ENCODE measurements around the gene COX8A. TPM values are rescaled to one million over a fixed set of nuclear protein-coding genes. Genes with fewer than 3 reads are reported as not detected.

Gene COX8A
- total and polyA plus RNA-seq, 2 of the 8 experiments (the other 6 are each of a cell fraction or from before 2014, with no cell fraction given), result 365 to 1,720 TPM

GRCh38 chr11:63986156-63986931 lies 11.9 kb downstream of the COX8A start, which contains the start of gene OTUB1:
Gene OTUB1 (plus strand): TSS chr11:63986438. CDS start chr11:63986457, 19 bp downstream.
- Histone ChIP-seq H3K27ac (ENCODE audit: low read depth, low read length) (peak within 1 kb of the TSS; percentile 96), H4K8ac (ENCODE audit: extremely low read depth, insufficient read depth, low read length) (peak within 1 kb of the TSS; percentile 100), H3K4me1 (replicated peaks in 1 of 4; ENCODE audit: control insufficient read depth in 3 of 4, insufficient read depth in 4 of 4, low read length in 3 of 4) (peaks cover 0 to 16% (median 9%) of the 10 kb centered on the region in 4 experiments; a peak in 6 of 7 replicates), H2BK15ac (ENCODE audit: low read length) (peak within 1 kb of the TSS; percentile 29; the same call in 1 of the 2 replicates), H3K79me2 (ENCODE audit: control insufficient read depth in 1 of 2, insufficient read depth in 2 of 2, low read length in 2 of 2) (peaks cover 5 to 32% of the 10 kb centered on the region in 2 experiments), H2BK120ac (replicated peaks; ENCODE audit: low read depth, low read length) (peak within 1 kb of the TSS; percentile 24), H2BK12ac (ENCODE audit: low read depth, low read length) (0 out of 2 replicates have a peak within 1 kb of the TSS, but pooled peaks have one; percentile 80), H3K9me3 (ENCODE audit: insufficient read depth in 2 of 2, low read depth in 1 of 2, low read length in 1 of 2) (no peaks in the 10 kb centered on the region), H3K4me2 (ENCODE audit: insufficient read depth in 1 of 2, low read depth in 2 of 2, low read length in 2 of 2) (peak within 1 kb of the TSS; percentile 72 to 82), H3K23ac (ENCODE audit: insufficient read length) (no peak within 1 kb of the TSS), H3K36me3 (ENCODE audit: control insufficient read depth in 2 of 4, insufficient read depth in 4 of 4, low read length in 3 of 4) (peaks cover 5 to 18% (median 11%) of the 10 kb centered on the region in 4 experiments; a peak in 6 of 8 replicates), H2AK5ac (ENCODE audit: low read depth, low read length) (0 out of 2 replicates have a peak within 1 kb of the TSS, but pooled peaks have one; percentile 39), H4K5ac (ENCODE audit: insufficient read length, low read depth, low read length) (peak within 1 kb of the TSS; percentile 95), H3K23me2 (ENCODE audit: low read depth, low read length) (peaks cover 10% of the 10 kb centered on the region; the same call in 1 of the 2 replicates), H3K79me1 (ENCODE audit: low read depth, low read length) (peaks cover 23% of the 10 kb centered on the region), H3K27me3 (replicated peaks in 1 of 4; ENCODE audit: control insufficient read depth in 3 of 4, extremely low read depth in 1 of 4, insufficient read depth in 3 of 4, low read length in 3 of 4) (no peaks in the 10 kb centered on the region), H3K14ac (ENCODE audit: insufficient read length) (no peak within 1 kb of the TSS), H3K4me3 (ENCODE audit: extremely low read depth in 1 of 4, insufficient read depth in 2 of 4, low read depth in 3 of 4, low read length in 4 of 4) (peak within 1 kb of the TSS; percentile 63 to 86 (median 70)), H4K91ac (replicated peaks; ENCODE audit: insufficient read length, low read length) (peak within 1 kb of the TSS; percentile 96), H4K20me1 (replicated peaks in 1 of 2; ENCODE audit: control insufficient read depth in 1 of 2, insufficient read depth in 2 of 2, low read length in 2 of 2) (peaks cover 5 to 18% of the 10 kb centered on the region in 2 experiments), H3K9ac (replicated peaks in 1 of 4; ENCODE audit: extremely low read depth in 1 of 4, low read depth in 3 of 4, low read length in 3 of 4) (peak within 1 kb of the TSS; percentile 75 to 97 (median 89)), H3K18ac (ENCODE audit: extremely low read depth, low read length) (peak within 1 kb of the TSS; percentile 99), H2BK20ac (ENCODE audit: low read length) (no peak within 1 kb of the TSS), H3K4ac (replicated peaks; ENCODE audit: insufficient read length, low read depth, low read length) (peak within 1 kb of the TSS; percentile 97), H2AFZ (ENCODE audit: low read length) (0 out of 2 replicates have a peak within 1 kb of the TSS, but pooled peaks have one; percentile 7), H3K56ac (replicated peaks; ENCODE audit: insufficient read length, low read depth, low read length) (peak within 1 kb of the TSS; percentile 94), H2BK5ac (ENCODE audit: low read depth, low read length) (peak within 1 kb of the TSS; percentile 99)
- 2% methylated on average over 43 of the region's 63 CpGs; no CpG with 5 or more reads in 1 of the 2 experiments for WGBS, 2 experiments (ENCODE audit: extremely low coverage in 1 of 2, insufficient coverage in 1 of 2, insufficient read length in 1 of 2, insufficient replicate concordance in 2 of 2, low coverage in 1 of 2, low lambda C conversion rate in 2 of 2, missing lambda C conversion rate in 1 of 2)
- ChIA-PET CTCF (ENCODE audit: partially characterized antibody) (no interaction called here), POLR2A (ENCODE audit: partially characterized antibody) (interaction anchor here (0.6 to 3.2 kb wide), 13 partner anchors 8 to 304 kb away, joined by 3 to 24 read pairs (median 3); partner anchors contain the start of genes COX8A and MARK2)
- FAIRE-seq (peak; percentile 24), DNase-seq (ENCODE audit: low read depth in 1 of 2, low spot score in 2 of 2) (peak; percentile 92 to 96)
- TF ChIP-seq PHF8 (conservative IDR thresholded peaks at IDR 0.05; ENCODE audit: low read depth, low read length), result peak; percentile 99
- TF ChIP-seq TEAD4 (IDR thresholded peaks at IDR 0.05; ENCODE audit: low read depth, low read length), result no peak
- peak; percentile 94 to 97 for TF ChIP-seq POLR2A (IDR thresholded peaks at IDR 0.05; ENCODE audit: control extremely low read depth in 1 of 2, low read depth in 2 of 2, low read length in 2 of 2)
- TF ChIP-seq SP2 (IDR thresholded peaks at IDR 0.05; ENCODE audit: low read length), result no peak
- peak; percentile 96 for TF ChIP-seq YY1 (IDR thresholded peaks at IDR 0.05; ENCODE audit: low read depth, low read length)
- no peak for TF ChIP-seq BCL11A (IDR thresholded peaks at IDR 0.05; ENCODE audit: low read depth in 2 of 2, low read length in 2 of 2)
- peak; percentile 93 for TF ChIP-seq TBP (IDR thresholded peaks at IDR 0.05; ENCODE audit: low read depth, low read length)
- peak; percentile 73 for TF ChIP-seq SIRT6 (IDR thresholded peaks at IDR 0.05; ENCODE audit: low read length)
- TF ChIP-seq KDM1A (IDR thresholded peaks at IDR 0.05; ENCODE audit: borderline replicate concordance, low read length), result no peak
- TF ChIP-seq SIX5 (IDR thresholded peaks at IDR 0.05; ENCODE audit: low read depth, low read length), result no peak
- TF ChIP-seq ATF3 (IDR thresholded peaks at IDR 0.05; ENCODE audit: insufficient read depth, low read depth, low read length), result no peak
- TF ChIP-seq TAF7 (optimal IDR thresholded peaks at IDR 0.05; ENCODE audit: borderline replicate concordance, low read depth, low read length), result peak; percentile 81
